GM23338 (cell line): ENCODE data around the gene LRRC26.

ENCODE experiments used
- EZH2 ChIP-seq: fragments of 200-600 bp; sonication (generic); IDR thresholded peaks from one replicate; pipeline ENCODE4 v1.8.0; 2017; ENCODE audit warnings: antibody characterized with exemption, mild to moderate bottlenecking, low read depth; ENCODE audit not compliant: unreplicated experiment
- EZH2phosphoT487 ChIP-seq: fragments of 200-600 bp; sonication (generic); IDR thresholded peaks from one replicate; pipeline ENCODE4 v1.8.1; 2018; ENCODE audit warnings: antibody characterized with exemption; ENCODE audit not compliant: unreplicated experiment
- POLR2AphosphoS5 ChIP-seq: IDR thresholded peaks from 2 replicates; pipeline ENCODE4 v1.6.1; 2016; ENCODE audit warnings: antibody characterized with exemption, low read depth
- REST ChIP-seq: IDR thresholded peaks from one replicate; pipeline ENCODE4 v1.6.1; 2018; ENCODE audit warnings: antibody characterized with exemption; ENCODE audit not compliant: unreplicated experiment
- ZNF114 ChIP-seq: fragments of 250-450 bp; sonication (Bioruptor Pico); IDR thresholded peaks from 2 replicates; pipeline ENCODE4 v1.5.0; 2020; ENCODE audit warnings: mild to moderate bottlenecking, moderate library complexity
- ZNF331 ChIP-seq: fragments of 250-450 bp; sonication (Bioruptor Pico); IDR thresholded peaks from 2 replicates; pipeline ENCODE4 v1.5.0; 2020; ENCODE audit warnings: low read depth, mild to moderate bottlenecking, moderate library complexity
- TF ChIP-seq, protein P1 (sequence below), 2 experiments: fragments of 200-600 bp in 1 of 2; sonication (generic) in 1 of 2; conservative IDR thresholded peaks; 2 replicates each; pipeline versions ENCODE4 v1.5.1 to v1.6.1; 2016 to 2017; ENCODE audit warnings: antibody characterized with exemption in 2 of 2, low read depth in 2 of 2, mild to moderate bottlenecking in 2 of 2, moderate library complexity in 1 of 2

DNA sequence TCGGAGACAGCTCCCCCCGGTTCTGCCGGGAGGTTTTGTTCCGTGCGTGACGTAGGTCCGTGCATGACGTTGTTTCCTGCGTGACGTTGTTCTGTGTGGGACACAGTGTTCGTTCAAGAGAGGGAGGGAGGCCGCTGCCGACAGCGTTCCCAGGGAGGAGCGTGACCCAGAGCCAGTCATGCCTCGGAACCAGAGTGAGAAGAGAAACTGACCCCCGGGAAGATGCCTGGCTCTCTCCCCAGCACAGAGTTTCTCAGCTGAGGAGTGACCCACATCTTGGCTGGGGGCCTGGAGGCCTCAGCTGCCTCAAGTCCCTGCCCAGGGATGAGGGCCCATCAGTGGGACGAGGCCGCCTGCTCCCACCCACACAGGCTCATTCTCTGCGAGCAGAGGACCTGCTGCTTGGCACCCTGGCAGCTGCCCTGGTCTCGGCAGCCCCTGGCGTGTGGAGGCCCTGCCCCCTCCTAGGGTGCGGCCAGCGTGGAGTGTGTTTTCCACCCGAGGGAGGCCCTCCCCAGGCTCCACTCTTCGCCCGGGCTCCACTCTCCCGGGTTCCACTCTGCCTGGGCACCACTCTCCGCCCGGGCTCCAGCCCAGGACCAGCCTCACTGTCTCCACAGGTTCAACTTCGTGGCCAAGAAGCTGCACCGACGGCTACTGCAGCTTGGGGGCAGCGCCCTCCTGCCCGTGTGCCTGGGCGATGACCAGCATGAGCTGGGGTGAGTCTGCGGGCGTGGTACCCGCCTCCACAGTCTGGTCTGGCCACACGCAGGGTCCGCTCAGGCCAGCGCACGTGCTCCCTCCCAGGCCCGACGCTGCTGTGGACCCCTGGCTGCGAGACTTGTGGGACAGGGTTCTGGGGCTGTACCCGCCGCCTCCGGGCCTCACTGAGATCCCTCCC is 43.6 kb upstream of the LRRC26 start:
- TF ChIP-seq, protein P1, sequence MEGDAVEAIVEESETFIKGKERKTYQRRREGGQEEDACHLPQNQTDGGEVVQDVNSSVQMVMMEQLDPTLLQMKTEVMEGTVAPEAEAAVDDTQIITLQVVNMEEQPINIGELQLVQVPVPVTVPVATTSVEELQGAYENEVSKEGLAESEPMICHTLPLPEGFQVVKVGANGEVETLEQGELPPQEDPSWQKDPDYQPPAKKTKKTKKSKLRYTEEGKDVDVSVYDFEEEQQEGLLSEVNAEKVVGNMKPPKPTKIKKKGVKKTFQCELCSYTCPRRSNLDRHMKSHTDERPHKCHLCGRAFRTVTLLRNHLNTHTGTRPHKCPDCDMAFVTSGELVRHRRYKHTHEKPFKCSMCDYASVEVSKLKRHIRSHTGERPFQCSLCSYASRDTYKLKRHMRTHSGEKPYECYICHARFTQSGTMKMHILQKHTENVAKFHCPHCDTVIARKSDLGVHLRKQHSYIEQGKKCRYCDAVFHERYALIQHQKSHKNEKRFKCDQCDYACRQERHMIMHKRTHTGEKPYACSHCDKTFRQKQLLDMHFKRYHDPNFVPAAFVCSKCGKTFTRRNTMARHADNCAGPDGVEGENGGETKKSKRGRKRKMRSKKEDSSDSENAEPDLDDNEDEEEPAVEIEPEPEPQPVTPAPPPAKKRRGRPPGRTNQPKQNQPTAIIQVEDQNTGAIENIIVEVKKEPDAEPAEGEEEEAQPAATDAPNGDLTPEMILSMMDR (conservative IDR thresholded peaks at IDR 0.05; ENCODE audit: low read depth in 2 of 2) = peak in 1 of 2 experiments; percentile 59; a peak in 3 of 4 replicates
- TF ChIP-seq EZH2 (no peak), ZNF331 (CRISPR knock-in tag) (no peak), POLR2AphosphoS5 (no peak), ZNF114 (CRISPR knock-in tag) (no peak), REST (no peak), EZH2phosphoT487 (no peak)
